A549 (cell line): ENCODE measurements around the gene SOS1. TPM values are rescaled to one million over a fixed set of nuclear protein-coding genes. Genes with fewer than 3 reads are reported as not detected.

Source experiments
- ATAC-seq, 2 experiments: fragments of 200-7000 bp in 1 of 2; fragments of >200 bp in 1 of 2; cut with Nextera tagmentation in 1 of 2; cut with Tn5 transposase in 1 of 2; 3 replicates each; pipeline versions ENCODE4 v1.8.0 to v1.9.1; 2018 to 2020; ENCODE audit warnings: mild to moderate bottlenecking in 1 of 2, moderate library complexity in 1 of 2
- CTCF ChIA-PET: fragments of 300-600 bp; sonication (Branson Sonifier 250); formaldehyde crosslinking; extraction: SDS; loops from one replicate; lab custom pipeline; 2021; ENCODE audit warnings: antibody characterized with exemption, inconsistent platforms; lab: Yijun Ruan, JAX
- POLR2A ChIA-PET: fragments of 350-600 bp; formaldehyde crosslinking; extraction: SDS; loops from one replicate; lab custom pipeline; 2021; ENCODE audit warnings: antibody characterized with exemption, inconsistent platforms; lab: Yijun Ruan, JAX
- DNase-seq, 2 experiments: peaks; one replicate each; pipeline versions ENCODE4 v3.0.0 to v3.0.0-alpha.2; 2011 to 2016; ENCODE audit warnings: low read depth in 1 of 2, low spot score in 1 of 2
- FAIRE-seq: peaks from 2 replicates; lab custom pipeline; 2011; peaks lifted over from hg19 to GRCh38; lab: Jason Lieb, UNC
- H3K27ac ChIP-seq, 2 experiments: fragments of >200 bp; sonication (Bioruptor Twin); formaldehyde crosslinking; 3 replicates each; pipeline ENCODE4 v1.5.1; 2016 to 2017
- H3K4me1 ChIP-seq: fragments of >200 bp; sonication (Bioruptor Twin); formaldehyde crosslinking; 3 replicates; pipeline ENCODE4 v1.6.1; 2016
- H3K4me2 ChIP-seq: fragments of >200 bp; sonication (Bioruptor Twin); formaldehyde crosslinking; 3 replicates; pipeline ENCODE4 v1.6.1; 2016
- H3K4me3 ChIP-seq: fragments of >200 bp; sonication (Bioruptor Twin); formaldehyde crosslinking; 3 replicates; pipeline ENCODE4 v1.5.1; 2016
- H3K9me3 ChIP-seq: fragments of >200 bp; sonication (Bioruptor Twin); formaldehyde crosslinking; 3 replicates; pipeline ENCODE4 v1.6.1; 2016
- ATOH8 ChIP-seq: fragments of 250-450 bp; sonication (Bioruptor Pico); IDR thresholded peaks from 2 replicates; pipeline ENCODE4 v1.5.0; 2020; ENCODE audit warnings: low read depth, mild to moderate bottlenecking, moderate library complexity
- CBX2 ChIP-seq: fragments of 200-600 bp; sonication (generic); IDR thresholded peaks from 2 replicates; pipeline ENCODE4 v1.6.1; 2016; ENCODE audit warnings: low read depth, mild to moderate bottlenecking, borderline replicate concordance
- CEBPB ChIP-seq, 2 experiments: fragments of >200 bp in 1 of 2; sonication (Bioruptor Twin) in 1 of 2; formaldehyde crosslinking in 1 of 2; IDR thresholded peaks; 2 replicates each; pipeline ENCODE4 v1.6.1; 2012 to 2016
- CHD2 ChIP-seq: fragments of 150-350 bp; IDR thresholded peaks from 2 replicates; pipeline ENCODE4 v1.6.1; 2014; ENCODE audit warnings: low read length; ENCODE audit not compliant: partially characterized antibody
- CTCF ChIP-seq: fragments of >200 bp; sonication (Bioruptor Twin); formaldehyde crosslinking; IDR thresholded peaks from 3 replicates; pipeline ENCODE4 v1.5.1; 2016
- EHF ChIP-seq: fragments of 250-450 bp; sonication (Bioruptor Pico); IDR thresholded peaks from 2 replicates; pipeline ENCODE4 v1.5.0; 2020; ENCODE audit warnings: mild to moderate bottlenecking
- EHMT2 ChIP-seq: fragments of 200-600 bp; sonication (generic); IDR thresholded peaks from 2 replicates; pipeline ENCODE4 v1.6.1; 2016; ENCODE audit warnings: antibody characterized with exemption, low read depth, mild to moderate bottlenecking, moderate library complexity
- ELK1 ChIP-seq: fragments of 150-350 bp; IDR thresholded peaks from 2 replicates; pipeline ENCODE4 v1.6.1; 2014; ENCODE audit warnings: low read depth, mild to moderate bottlenecking, low read length
- ESRRA ChIP-seq: fragments of 150-350 bp; IDR thresholded peaks from 2 replicates; pipeline ENCODE4 v1.6.1; 2014; ENCODE audit warnings: mild to moderate bottlenecking, low read length, borderline replicate concordance
- FOSL2 ChIP-seq, 2 experiments: fragments of 450-650 bp in 1 of 2; fragments of >200 bp in 1 of 2; sonication (Bioruptor Twin) in 1 of 2; formaldehyde crosslinking; IDR thresholded peaks; 2 replicates each; pipeline versions ENCODE4 v1.5.0 to v1.6.1; 2016 to 2020; ENCODE audit warnings: mild to moderate bottlenecking in 1 of 2, moderate library complexity in 1 of 2
- FOXS1 ChIP-seq: fragments of 250-450 bp; sonication (Bioruptor Pico); IDR thresholded peaks from 2 replicates; pipeline ENCODE4 v1.5.0; 2020; ENCODE audit warnings: mild to moderate bottlenecking, moderate library complexity
- HES2 ChIP-seq: fragments of >200 bp; sonication (Bioruptor Twin); formaldehyde crosslinking; IDR thresholded peaks from 2 replicates; pipeline ENCODE4 v1.6.1; 2016
- HMGXB4 ChIP-seq: fragments of 250-450 bp; sonication (Bioruptor Pico); IDR thresholded peaks from 2 replicates; pipeline ENCODE4 v1.5.0; 2021; ENCODE audit warnings: mild to moderate bottlenecking, moderate library complexity, borderline replicate concordance
- HOXA7 ChIP-seq: fragments of 250-450 bp; sonication (Bioruptor Pico); IDR thresholded peaks from 2 replicates; pipeline ENCODE4 v1.5.0; 2020; ENCODE audit warnings: mild to moderate bottlenecking, moderate library complexity
- JUNB ChIP-seq: fragments of >200 bp; sonication (Bioruptor Twin); formaldehyde crosslinking; IDR thresholded peaks from 2 replicates; pipeline ENCODE4 v1.6.1; 2016
- KDM1A ChIP-seq: fragments of 200-600 bp; sonication (generic); IDR thresholded peaks from 2 replicates; pipeline ENCODE4 v1.6.1; 2016; ENCODE audit warnings: low read depth, mild to moderate bottlenecking
- MAX ChIP-seq: IDR thresholded peaks from 2 replicates; pipeline ENCODE4 v1.6.1; 2012
- NFE2L2 ChIP-seq: fragments of 150-350 bp; conservative IDR thresholded peaks from 2 replicates; pipeline ENCODE4 v1.6.1; 2014; ENCODE audit warnings: low read length
- NPAS2 ChIP-seq: fragments of 250-450 bp; sonication (Bioruptor Pico); IDR thresholded peaks from 2 replicates; pipeline ENCODE4 v1.8.0; 2022; ENCODE audit warnings: mild to moderate bottlenecking, moderate library complexity, borderline replicate concordance
- PHF8 ChIP-seq: fragments of 200-600 bp; sonication (generic); IDR thresholded peaks from 2 replicates; pipeline ENCODE4 v1.6.1; 2016; ENCODE audit warnings: low read depth, mild to moderate bottlenecking, antibody characterized with exemption, moderate library complexity, borderline replicate concordance
- POLR2AphosphoS2 ChIP-seq: conservative IDR thresholded peaks from 2 replicates; pipeline ENCODE4 v1.6.1; 2012; ENCODE audit warnings: low read length, improper control_type of control experiment, inconsistent platforms
- RCOR1 ChIP-seq: fragments of 150-350 bp; IDR thresholded peaks from 2 replicates; pipeline ENCODE4 v1.6.1; 2014; ENCODE audit warnings: antibody characterized with exemption, low read length, low read depth
- REST ChIP-seq: fragments of 200-600 bp; sonication (generic); IDR thresholded peaks from 2 replicates; pipeline ENCODE4 v1.6.1; 2016; ENCODE audit warnings: antibody characterized with exemption, mild to moderate bottlenecking, moderate library complexity
- RFX5 ChIP-seq: fragments of 450-650 bp; IDR thresholded peaks from 2 replicates; pipeline ENCODE4 v1.7.1; 2014; ENCODE audit warnings: antibody characterized with exemption, mild to moderate bottlenecking, moderate library complexity
- SMC3 ChIP-seq: fragments of >200 bp; sonication (Bioruptor Twin); formaldehyde crosslinking; IDR thresholded peaks from 3 replicates; pipeline ENCODE4 v1.6.1; 2018; ENCODE audit warnings: inconsistent platforms
- SREBF2 ChIP-seq: fragments of 450-650 bp; IDR thresholded peaks from 2 replicates; pipeline ENCODE4 v1.6.1; 2014; ENCODE audit warnings: mild to moderate bottlenecking, moderate library complexity
- TP53 ChIP-seq: fragments of 250-450 bp; sonication (Bioruptor Pico); IDR thresholded peaks from 2 replicates; pipeline ENCODE4 v1.5.0; 2021; ENCODE audit warnings: mild to moderate bottlenecking, moderate library complexity
- ZFP36 ChIP-seq: fragments of 450-650 bp; IDR thresholded peaks from 2 replicates; pipeline ENCODE4 v1.6.1; 2014; ENCODE audit warnings: borderline replicate concordance; ENCODE audit not compliant: partially characterized antibody
- ZSCAN20 ChIP-seq: fragments of 250-450 bp; sonication (Bioruptor Pico); IDR thresholded peaks from 2 replicates; pipeline ENCODE4 v1.8.0; 2022; ENCODE audit warnings: mild to moderate bottlenecking, moderate library complexity
- WGBS: methylation state at CpG from one replicate; pipeline ENCODE4 v1.1.6; 2017; ENCODE audit errors: missing lambda C conversion rate; 5-methylcytosine and 5-hydroxymethylcytosine counted together
- polyA plus RNA-seq, 4 experiments: library from polyadenylated mRNA; depleted of rRNA in 3 of 4; stranded (reverse); fragments of >200 nt; fragmentation: RNase III in 1 of 4; extraction: RNeasy Plus Mini Kit Qiagen cat#74134 plus additional on column Dnase treatment in 1 of 4; gene quantifications; 2 replicates in 3 of 4; 3 replicates in 1 of 4; pipeline ENCODE4 v1.2.3, GENCODE V29; 2011 to 2017

Gene SOS1
- polyA plus RNA-seq, 2 of the 4 experiments (the other 2 are of a cell fraction) = 19.6 to 48.9 TPM

GRCh38 chr2:39145906-39146421, 25.1 kb upstream of the SOS1 start:
- Histone ChIP-seq H3K4me1 (peaks cover 10% of the 10 kb centered on the region), H3K4me3 (no peak overlapping the region), H3K4me2 (no peak overlapping the region), H3K9me3 (no peaks in the 10 kb centered on the region), H3K27ac (no peak overlapping the region)
- ATAC-seq (no peak), DNase-seq (no peak), FAIRE-seq (no peak)
- TF ChIP-seq NPAS2 = no peak
- no peak for TF ChIP-seq CTCF
- no peak for TF ChIP-seq ESRRA
- TF ChIP-seq PHF8 = no peak
- no peak for TF ChIP-seq ATOH8 (CRISPR knock-in tag)
- TF ChIP-seq HOXA7 (CRISPR knock-in tag) = no peak
- no peak for TF ChIP-seq HES2
- no peak for TF ChIP-seq RFX5
- TF ChIP-seq SREBF2 = no peak
- no peak for TF ChIP-seq ELK1
- no peak for TF ChIP-seq POLR2AphosphoS2
- no peak for TF ChIP-seq JUNB
- TF ChIP-seq RCOR1 = no peak
- no peak for TF ChIP-seq KDM1A
- TF ChIP-seq ZFP36 = no peak
- TF ChIP-seq REST = no peak
- no peak for TF ChIP-seq MAX
- no peak for TF ChIP-seq CHD2
- ChIA-PET POLR2A (no interaction called here), CTCF (interaction anchor here (0.6 kb wide), 1 partner anchor 97 kb away, joined by 4 read pairs; no protein-coding TSS in a partner anchor)
- 47% methylated on average over 3 of the region's 3 CpGs for WGBS

GRCh38 chr2:39144416-39144815, 23.6 kb upstream of the SOS1 start:
- Histone ChIP-seq H3K4me2 (no peak overlapping the region), H3K27ac (no peak overlapping the region), H3K9me3 (no peaks in the 10 kb centered on the region), H3K4me1 (peaks cover 23% of the 10 kb centered on the region), H3K4me3 (no peak overlapping the region)
- WGBS = 96% methylated on average over 5 of the region's 5 CpGs
- no peak for DNase-seq
- ChIA-PET POLR2A (no interaction called here), CTCF (no interaction called here)
- no peak for ATAC-seq
- no peak for FAIRE-seq
- TF ChIP-seq ZFP36 = no peak
- TF ChIP-seq SMC3 = no peak
- no peak for TF ChIP-seq FOXS1
- TF ChIP-seq CHD2 = no peak
- no peak for TF ChIP-seq FOSL2 (IDR thresholded peaks at IDR 0.05)
- TF ChIP-seq FOSL2 (CRISPR knock-in tag; IDR thresholded peaks at IDR 0.05) = no peak
- no peak for TF ChIP-seq TP53 (CRISPR knock-in tag)
- no peak for TF ChIP-seq CEBPB (IDR thresholded peaks at IDR 0.05)
- TF ChIP-seq CBX2 = no peak
- TF ChIP-seq EHF (CRISPR knock-in tag) = no peak
- no peak for TF ChIP-seq NFE2L2
- TF ChIP-seq ZSCAN20 (CRISPR knock-in tag) = no peak
- TF ChIP-seq HMGXB4 (CRISPR knock-in tag) = no peak
- TF ChIP-seq EHMT2 = no peak
